ENCODE measurements around the gene SGO2.
"Not testable (repeated sequence)": the region's sequence is repeated elsewhere in the genome, so short reads cannot be mapped to it uniquely, and the experiment has no call there.

The SGO2 gene

DNA sequence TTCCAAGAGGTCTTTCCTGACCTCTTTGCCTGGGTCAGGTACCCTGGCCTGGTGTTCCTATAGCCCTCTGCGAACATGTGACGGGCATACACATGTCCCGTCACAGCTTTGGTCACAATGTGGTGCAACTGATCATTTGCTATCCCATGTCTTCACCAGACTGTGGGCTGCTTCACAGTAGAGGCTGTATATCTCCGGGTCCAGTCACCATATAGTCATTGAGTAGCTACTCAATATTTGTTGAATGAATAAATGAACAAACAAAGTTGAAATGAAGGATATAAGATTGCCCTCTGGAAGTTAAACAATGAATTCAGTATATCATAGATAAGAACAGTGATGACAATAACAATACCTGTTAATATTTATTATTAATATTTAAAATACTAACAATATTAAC is 76.6 kb downstream of the SGO2 start:
- no peak for FAIRE-seq
- DNase-seq (ENCODE audit: insufficient read length, low spot score), result no peak
- TF ChIP-seq CTCF (IDR thresholded peaks at IDR 0.05; ENCODE audit: insufficient read depth, missing control alignments), result no peak

GRCh38 chr2:200603972-200604371 is 78.0 kb downstream of the SGO2 start:
- no peak for TF ChIP-seq CTCF (IDR thresholded peaks at IDR 0.05; ENCODE audit: insufficient read depth, missing control alignments)
- no peak for DNase-seq (ENCODE audit: insufficient read length, low spot score)
- FAIRE-seq, result no peak

- FAIRE-seq (no peak), DNase-seq (ENCODE audit: insufficient read length, low spot score) (no peak)
- no peak for TF ChIP-seq CTCF (IDR thresholded peaks at IDR 0.05; ENCODE audit: insufficient read depth, missing control alignments)
These were observed 78.7 kb downstream of the SGO2 start for GRCh38 chr2:200604571-200605255.

- no peak for TF ChIP-seq CTCF (IDR thresholded peaks at IDR 0.05; ENCODE audit: insufficient read depth, missing control alignments)
- no peak for DNase-seq (ENCODE audit: insufficient read length, low spot score)
- no peak for FAIRE-seq
These were observed 82.5 kb downstream of the SGO2 start for GRCh38 chr2:200608341-200609027.

DNA sequence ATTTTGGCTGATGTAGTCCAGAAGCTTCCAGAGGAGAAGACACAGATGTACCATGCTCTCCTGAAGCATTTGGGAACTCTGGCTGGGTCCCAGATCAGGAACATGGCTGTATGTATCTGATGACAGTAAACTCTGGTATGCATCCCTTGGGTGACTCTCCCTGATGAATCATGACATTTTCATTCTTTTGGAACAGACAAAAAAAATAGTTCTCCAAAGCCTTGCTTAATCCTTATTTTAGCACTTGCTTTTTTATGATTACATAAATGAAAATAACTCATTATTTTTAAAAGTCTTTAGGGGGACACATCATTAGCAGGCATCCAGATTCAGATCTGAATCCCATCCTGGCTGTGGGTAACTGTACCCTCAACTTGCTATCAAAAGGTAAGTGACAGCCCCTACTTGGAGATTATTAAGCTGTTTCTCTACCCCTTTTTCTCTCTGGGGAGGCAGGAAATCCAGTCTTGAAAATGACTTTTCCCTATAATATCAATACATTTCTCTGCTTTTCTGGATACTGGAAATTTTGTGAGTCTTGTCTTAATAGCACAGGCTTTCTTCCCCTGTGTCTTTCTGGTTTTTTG is 83.1 kb downstream of the SGO2 start:
- DNase-seq (ENCODE audit: insufficient read length, low spot score) (no peak), FAIRE-seq (no peak)

DNA sequence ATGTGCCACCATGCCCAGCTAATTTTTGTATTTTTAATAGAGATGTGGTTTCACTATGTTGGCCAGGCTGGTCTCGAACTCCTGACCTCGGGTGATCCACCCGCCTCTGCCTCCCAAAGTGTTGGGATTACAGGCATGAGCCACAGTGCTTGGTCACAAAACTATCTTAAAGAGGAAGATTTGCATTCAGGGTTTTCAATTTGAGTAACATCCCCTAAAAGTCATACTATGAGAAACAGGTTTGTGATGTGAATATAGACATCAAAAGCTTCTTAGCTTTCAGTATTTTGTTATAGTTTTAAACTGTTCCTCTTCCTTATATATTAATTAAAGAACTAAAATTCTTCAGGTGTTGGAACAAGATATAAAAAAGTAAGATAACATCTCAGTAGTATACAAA is 84.2 kb downstream of the SGO2 start:
- not testable (repeated sequence) for FAIRE-seq; DNase-seq (ENCODE audit: insufficient read length, low spot score)

More for the DNA sequence above, 83.1 kb downstream of the SGO2 start:
- no peak for TF ChIP-seq CTCF (IDR thresholded peaks at IDR 0.05; ENCODE audit: insufficient read depth, missing control alignments)

- no peak for DNase-seq (ENCODE audit: insufficient read length, low spot score)
- FAIRE-seq, result no peak
- TF ChIP-seq CTCF (IDR thresholded peaks at IDR 0.05; ENCODE audit: insufficient read depth, missing control alignments), result no peak
These were observed 87.7 kb downstream of the SGO2 start for GRCh38 chr2:200613692-200614091.
